K562 (cell line): ENCODE measurements around the gene PATL2. TPM values are rescaled to one million over a fixed set of nuclear protein-coding genes. Genes with fewer than 3 reads are reported as not detected.

Experiments used
- ATAC-seq: fragments of 200-7000 bp; cut with Tn5 transposase; 3 replicates; pipeline ENCODE4 v1.9.1; 2020; ENCODE audit warnings: moderate library complexity
- BruUV-seq: library from RNA; stranded (reverse); fragments of 400-500 nt; replicated peaks from 2 replicates; lab custom pipeline; 2021; lab: Mats Ljungman, UMichigan
- CTCF ChIA-PET: fragments of 300-600 bp; formaldehyde crosslinking; extraction: SDS; loops from one replicate; lab custom pipeline; 2021; ENCODE audit warnings: low intra/inter-chr PET ratio; lab: Yijun Ruan, JAX
- POLR2A ChIA-PET: fragments of 300-600, 350-650 bp; sonication (Branson Sonifier 250); formaldehyde crosslinking; extraction: SDS; loops from one replicate; lab custom pipeline; 2021; ENCODE audit warnings: antibody characterized with exemption, inconsistent platforms; lab: Yijun Ruan, JAX
- DNase-seq, 4 experiments: peaks; one replicate each; pipeline versions ENCODE4 v3.0.0 to v3.0.0-alpha.2; 2011 to 2018; ENCODE audit warnings: low spot score in 3 of 4, mixed read lengths in 3 of 4; ENCODE audit errors: extremely low read depth in 1 of 4
- FAIRE-seq: peaks from 2 replicates; lab custom pipeline; 2011; peaks lifted over from hg19 to GRCh38; lab: Jason Lieb, UNC
- H2AFZ ChIP-seq: 2 replicates; pipeline ENCODE4 v1.6.0; 2011; ENCODE audit warnings: low read depth, low read length, control low read depth, inconsistent platforms
- H3K27ac ChIP-seq: fragments of 200-600 bp; 3 replicates; pipeline ENCODE4 v1.8.0; 2011; ENCODE audit warnings: low read depth, mild to moderate bottlenecking, control low read depth, inconsistent platforms, low read length, moderate library complexity, mixed read lengths; ENCODE audit errors: extremely low read depth
- H3K27me3 ChIP-seq, 2 experiments: fragments of 300-600 bp in 1 of 2; 2 replicates in 1 of 2; 3 replicates in 1 of 2; pipeline versions ENCODE4 v1.6.0 to v1.8.0; 2011; ENCODE audit warnings: inconsistent platforms in 2 of 2, low read length in 2 of 2, mild to moderate bottlenecking in 1 of 2, mixed read lengths in 1 of 2, moderate library complexity in 1 of 2; ENCODE audit not compliant: control insufficient read depth in 2 of 2, insufficient read depth in 2 of 2
- H3K36me3 ChIP-seq: fragments of 300-600 bp; 3 replicates; pipeline ENCODE4 v1.8.0; 2011; ENCODE audit warnings: mild to moderate bottlenecking, low read length, inconsistent platforms; ENCODE audit not compliant: control insufficient read depth, insufficient read depth
- H3K4me1 ChIP-seq, 2 experiments: fragments of 200-600 bp in 1 of 2; replicated peaks in 1 of 2; 2 replicates in 1 of 2; 3 replicates in 1 of 2; pipeline versions ENCODE4 v1.5.1 to v1.8.0; 2011; ENCODE audit warnings: inconsistent platforms in 2 of 2, low read length in 2 of 2, mild to moderate bottlenecking in 1 of 2, mixed read lengths in 1 of 2, moderate library complexity in 1 of 2; ENCODE audit not compliant: control insufficient read depth in 2 of 2, insufficient read depth in 2 of 2
- H3K4me2 ChIP-seq: 2 replicates; pipeline ENCODE4 v1.6.1; 2011; ENCODE audit warnings: low read length, control low read depth, inconsistent platforms, mixed read lengths; ENCODE audit not compliant: insufficient read depth
- H3K4me3 ChIP-seq: fragments of 200-600 bp; sonication (generic), shearing (Covaris generic); 2 replicates; pipeline ENCODE4 v1.5.1; 2016; ENCODE audit warnings: control low read depth, inconsistent platforms
- H3K79me2 ChIP-seq: fragments of 200-600 bp; 3 replicates; pipeline ENCODE4 v1.8.0; 2011; ENCODE audit warnings: low read length, inconsistent platforms; ENCODE audit not compliant: control insufficient read depth, insufficient read depth
- H3K9ac ChIP-seq, 2 experiments: 2 replicates each; pipeline versions ENCODE4 v1.6.0 to v1.6.1; 2011; ENCODE audit warnings: low read depth in 2 of 2, low read length in 2 of 2, control low read depth in 1 of 2, inconsistent platforms in 1 of 2, mild to moderate bottlenecking in 1 of 2, mixed read lengths in 1 of 2; ENCODE audit not compliant: insufficient read depth in 1 of 2
- H3K9me1 ChIP-seq: one replicate; pipeline ENCODE4 v1.6.0; 2011; ENCODE audit warnings: inconsistent platforms, mild to moderate bottlenecking, low read length, moderate library complexity; ENCODE audit not compliant: control insufficient read depth, insufficient read depth
- H3K9me3 ChIP-seq: replicated peaks from 2 replicates; pipeline ENCODE4 v1.5.1; 2011; ENCODE audit warnings: low read depth, low read length, inconsistent platforms; ENCODE audit not compliant: control insufficient read depth, insufficient read depth
- H4K20me1 ChIP-seq: replicated peaks from 2 replicates; pipeline ENCODE4 v1.6.1; 2011; ENCODE audit warnings: low read length, inconsistent platforms, mixed read lengths; ENCODE audit not compliant: control insufficient read depth, insufficient read depth
- FOXM1 ChIP-seq, 2 experiments: fragments of 450-650 bp in 1 of 2; sonication (generic) in 1 of 2; formaldehyde crosslinking in 1 of 2; IDR thresholded peaks; 2 replicates each; pipeline versions ENCODE4 v1.6.1 to v1.9.0; 2017 to 2022; ENCODE audit warnings: low read depth in 2 of 2, mild to moderate bottlenecking in 2 of 2, missing genetic modification reagents in 1 of 2, moderate library complexity in 1 of 2
- FUS ChIP-seq: fragments of 200-400 bp; formaldehyde crosslinking; optimal IDR thresholded peaks from 2 replicates; pipeline ENCODE3; 2017; ENCODE audit warnings: low read depth, low read length
- HOXB6 ChIP-seq: fragments of 250-450 bp; sonication (Bioruptor Pico); IDR thresholded peaks from 2 replicates; pipeline ENCODE4 v1.5.1; 2022; ENCODE audit warnings: mild to moderate bottlenecking, borderline replicate concordance
- MAFF ChIP-seq: IDR thresholded peaks from 2 replicates; pipeline ENCODE4 v1.6.1; 2012; ENCODE audit warnings: low read length, improper control_type of control experiment
- MCM7 ChIP-seq, 2 experiments: fragments of 450-650 bp; IDR thresholded peaks; 2 replicates each; pipeline ENCODE4 v1.6.1; 2016 to 2018
- RBM22 ChIP-seq: fragments of 200-400 bp; formaldehyde crosslinking; IDR thresholded peaks from 2 replicates; pipeline ENCODE4 v1.6.1; 2018; ENCODE audit warnings: low read length, low read depth; ENCODE audit not compliant: poor library complexity, severe bottlenecking
- SIRT6 ChIP-seq: IDR thresholded peaks from one replicate; pipeline ENCODE4 v1.6.1; 2012; ENCODE audit warnings: low read depth, mild to moderate bottlenecking, control low read depth, inconsistent platforms, low read length, moderate library complexity
- SMARCA5 ChIP-seq: fragments of 450-650 bp; IDR thresholded peaks from 2 replicates; pipeline ENCODE4 v1.6.1; 2016
- SRSF7 ChIP-seq: fragments of 200-400 bp; formaldehyde crosslinking; optimal IDR thresholded peaks from 2 replicates; pipeline ENCODE3; 2017; ENCODE audit warnings: mild to moderate bottlenecking, low read depth, low read length
- ZNF143 ChIP-seq: sonication (generic); formaldehyde crosslinking; IDR thresholded peaks from 2 replicates; pipeline ENCODE4 v1.9.0; 2022; ENCODE audit warnings: mild to moderate bottlenecking, missing genetic modification reagents
- ZNF165 ChIP-seq: fragments of 250-450 bp; sonication (Bioruptor Pico); IDR thresholded peaks from 2 replicates; pipeline ENCODE4 v1.4.0; 2020; ENCODE audit warnings: borderline replicate concordance
- ZNF316 ChIP-seq: fragments of 450-650 bp; IDR thresholded peaks from 2 replicates; pipeline ENCODE4 v1.6.1; 2016
- WGBS: fragments of 100-300 bp; shearing (Covaris generic); methylation state at CpG from one replicate; pipeline ENCODE4 v1.1.6; 2016; ENCODE audit warnings: low coverage, mixed read lengths; ENCODE audit not compliant: insufficient coverage; ENCODE audit errors: missing lambda C conversion rate; 5-methylcytosine and 5-hydroxymethylcytosine counted together
- in situ Hi-C: fragments of 300-500 bp; cut with MboI; formaldehyde crosslinking; loops from 4 replicates; pipeline ENCODE4 v1.15.0; 2018; ENCODE audit warnings: inconsistent platforms, mixed read lengths
- intact Hi-C: fragments of 100-400 bp; cut with micrococcal nuclease; formaldehyde crosslinking; loops from 2 replicates; pipeline ENCODE4 v1.14.2; 2022
- polyA plus RNA-seq, 8 experiments: library from polyadenylated mRNA; depleted of rRNA in 4 of 8; stranded (reverse) in 5 of 8; unstranded in 3 of 8; fragments of >200 nt; fragmentation: Nextera tagmentation in 2 of 8; fragmentation: Illumina TruSeq in 1 of 8; extraction: Ambion mirVana in 2 of 8; extraction: Trizol in 1 of 8; gene quantifications; 2 replicates each; pipeline versions ENCODE4 v1.2.1 to v1.2.3, GENCODE V29; 2011 to 2014; ENCODE audit warnings: inconsistent platforms in 1 of 8, missing spikeins in 1 of 8
- total RNA-seq, 7 experiments: library from RNA; depleted of rRNA in 6 of 7; stranded (reverse); fragments of >200 nt in 6 of 7; fragmentation: Illumina TruSeq in 2 of 7; extraction: Trizol in 2 of 7; gene quantifications; 2 replicates each; pipeline versions ENCODE4 v1.2.1 to v1.2.3, GENCODE V29; 2011 to 2021; ENCODE audit warnings: low replicate concordance in 1 of 7
- TF ChIP-seq, protein P1 (sequence below): fragments of 250-450 bp; sonication (Bioruptor Pico); IDR thresholded peaks from 2 replicates; pipeline ENCODE4 v1.8.0; 2021; ENCODE audit warnings: moderate library complexity, mild to moderate bottlenecking, inconsistent platforms
- TF ChIP-seq, protein P2 (sequence below): fragments of 250-450 bp; sonication (Bioruptor Pico); IDR thresholded peaks from 2 replicates; pipeline ENCODE4 v1.4.0; 2020; ENCODE audit warnings: mild to moderate bottlenecking, moderate library complexity

PATL2 gene
- total and polyA plus RNA-seq, 9 of the 15 experiments (the other 6 are each of a cell fraction or from before 2014, with no cell fraction given), result 0.42 to 1.1 (median 0.86) TPM

DNA sequence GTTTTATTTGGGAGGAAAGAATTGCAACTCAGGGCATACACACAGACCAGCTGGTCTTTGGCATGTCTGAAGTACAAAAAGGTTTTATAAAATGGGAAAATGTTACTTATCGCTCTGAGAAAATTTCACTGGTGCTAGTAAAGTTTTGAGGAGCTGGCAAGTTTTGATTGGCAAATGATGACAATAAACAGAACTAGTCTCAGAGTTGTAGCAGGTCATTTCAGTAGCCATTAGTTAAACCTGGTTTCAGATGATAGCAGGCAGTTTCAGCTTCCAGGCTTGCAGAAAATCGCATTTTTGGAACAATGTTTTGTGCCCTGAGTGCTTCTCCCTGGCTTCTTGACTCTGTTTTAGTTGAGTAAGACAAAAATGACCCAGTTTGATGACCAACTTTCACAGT lies 10.9 kb upstream of the PATL2 start:
- in situ Hi-C loops, result no loop called here
- H3K27ac ChIP-seq, result no peak overlapping the region

More for the DNA sequence above, 10.9 kb upstream of the PATL2 start:
- no peak overlapping the region for H2AFZ ChIP-seq
- ATAC-seq, result no peak
- no peaks in the 10 kb centered on the region for H3K79me2 ChIP-seq
- 53% methylated on average over 2 of the region's 2 CpGs for WGBS
- no peak for DNase-seq
- no peak overlapping the region for H3K4me3 ChIP-seq
- peaks cover 19% of the 10 kb centered on the region for H3K36me3 ChIP-seq
- H3K9me1 ChIP-seq, result no peaks in the 10 kb centered on the region
- H3K9me3 ChIP-seq, result no peaks in the 10 kb centered on the region
- FAIRE-seq, result no peak
- no peaks in the 10 kb centered on the region for H4K20me1 ChIP-seq
- H3K9ac ChIP-seq, result no peak overlapping the region
- ChIA-PET CTCF (no interaction called here), POLR2A (interaction anchor here (3.0 to 10.1 kb wide), 2 partner anchors 10 to 15 kb away, joined by 10 to 136 read pairs; partner anchors contain the start of genes B2M, PATL2 and TRIM69)
- H3K27me3 ChIP-seq, result no peaks in the 10 kb centered on the region
- BruUV-seq, result no TSS peak
- intact Hi-C loops, result no loop called here
- TF ChIP-seq, protein P1, sequence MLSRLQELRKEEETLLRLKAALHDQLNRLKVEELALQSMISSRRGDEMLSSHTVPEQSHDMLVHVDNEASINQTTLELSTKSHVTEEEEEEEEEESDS (CRISPR knock-in tag), result no peak
- TF ChIP-seq ZNF143 (CRISPR knock-in tag) (no peak), ZNF316 (no peak), MCM7 (IDR thresholded peaks at IDR 0.05) (no peak), RBM22 (no peak), FUS (no peak), SIRT6 (no peak), HOXB6 (CRISPR knock-in tag) (no peak), SRSF7 (no peak), ZNF165 (CRISPR knock-in tag) (no peak), MAFF (no peak), SMARCA5 (no peak), FOXM1 (IDR thresholded peaks at IDR 0.05; ENCODE audit: low read depth) (no peak), FOXM1 (CRISPR knock-in tag; IDR thresholded peaks at IDR 0.05; ENCODE audit: low read depth) (no peak)
- TF ChIP-seq, protein P2, sequence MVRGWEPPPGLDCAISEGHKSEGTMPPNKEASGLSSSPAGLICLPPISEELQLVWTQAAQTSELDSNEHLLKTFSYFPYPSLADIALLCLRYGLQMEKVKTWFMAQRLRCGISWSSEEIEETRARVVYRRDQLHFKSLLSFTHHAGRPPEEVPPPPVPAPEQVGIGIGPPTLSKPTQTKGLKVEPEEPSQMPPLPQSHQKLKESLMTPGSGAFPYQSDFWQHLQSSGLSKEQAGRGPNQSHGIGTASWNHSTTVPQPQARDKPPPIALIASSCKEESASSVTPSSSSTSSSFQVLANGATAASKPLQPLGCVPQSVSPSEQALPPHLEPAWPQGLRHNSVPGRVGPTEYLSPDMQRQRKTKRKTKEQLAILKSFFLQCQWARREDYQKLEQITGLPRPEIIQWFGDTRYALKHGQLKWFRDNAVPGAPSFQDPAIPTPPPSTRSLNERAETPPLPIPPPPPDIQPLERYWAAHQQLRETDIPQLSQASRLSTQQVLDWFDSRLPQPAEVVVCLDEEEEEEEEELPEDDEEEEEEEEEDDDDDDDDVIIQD (CRISPR knock-in tag), result no peak
- no peak overlapping the region for H3K4me2 ChIP-seq
- H3K4me1 ChIP-seq, result peaks cover 6 to 15% of the 10 kb centered on the region in 2 experiments; a peak in 4 of 5 replicates
